ENCODE data around the gene CES3. TPM values are rescaled to one million over a fixed set of nuclear protein-coding genes. Genes with fewer than 3 reads are reported as not detected.

The CES3 gene, protein sequence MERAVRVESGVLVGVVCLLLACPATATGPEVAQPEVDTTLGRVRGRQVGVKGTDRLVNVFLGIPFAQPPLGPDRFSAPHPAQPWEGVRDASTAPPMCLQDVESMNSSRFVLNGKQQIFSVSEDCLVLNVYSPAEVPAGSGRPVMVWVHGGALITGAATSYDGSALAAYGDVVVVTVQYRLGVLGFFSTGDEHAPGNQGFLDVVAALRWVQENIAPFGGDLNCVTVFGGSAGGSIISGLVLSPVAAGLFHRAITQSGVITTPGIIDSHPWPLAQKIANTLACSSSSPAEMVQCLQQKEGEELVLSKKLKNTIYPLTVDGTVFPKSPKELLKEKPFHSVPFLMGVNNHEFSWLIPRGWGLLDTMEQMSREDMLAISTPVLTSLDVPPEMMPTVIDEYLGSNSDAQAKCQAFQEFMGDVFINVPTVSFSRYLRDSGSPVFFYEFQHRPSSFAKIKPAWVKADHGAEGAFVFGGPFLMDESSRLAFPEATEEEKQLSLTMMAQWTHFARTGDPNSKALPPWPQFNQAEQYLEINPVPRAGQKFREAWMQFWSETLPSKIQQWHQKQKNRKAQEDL
- total RNA-seq (1 to 10 TPM in 5 of 7 donors, under 1 TPM in 2; 0.45 to 2.3 (median 1.4) TPM), polyA plus RNA-seq (under 1 TPM; 0.73 to 0.91 TPM)
- long read RNA-seq, donor 1, partial matches to known transcripts = 0 of 1 reads
- long read RNA-seq, donor 1, other reads (novel, unspliced or antisense) = 1 of 1 reads
- long read RNA-seq, donor 2, partial matches to known transcripts = 0 of 2 reads
- long read RNA-seq, donor 2, other reads (novel, unspliced or antisense) = 0 of 2 reads
- long read RNA-seq, donor 3, partial matches to known transcripts = 1 of 1 reads
- long read RNA-seq, donor 3, other reads (novel, unspliced or antisense) = 0 of 1 reads

DNA sequence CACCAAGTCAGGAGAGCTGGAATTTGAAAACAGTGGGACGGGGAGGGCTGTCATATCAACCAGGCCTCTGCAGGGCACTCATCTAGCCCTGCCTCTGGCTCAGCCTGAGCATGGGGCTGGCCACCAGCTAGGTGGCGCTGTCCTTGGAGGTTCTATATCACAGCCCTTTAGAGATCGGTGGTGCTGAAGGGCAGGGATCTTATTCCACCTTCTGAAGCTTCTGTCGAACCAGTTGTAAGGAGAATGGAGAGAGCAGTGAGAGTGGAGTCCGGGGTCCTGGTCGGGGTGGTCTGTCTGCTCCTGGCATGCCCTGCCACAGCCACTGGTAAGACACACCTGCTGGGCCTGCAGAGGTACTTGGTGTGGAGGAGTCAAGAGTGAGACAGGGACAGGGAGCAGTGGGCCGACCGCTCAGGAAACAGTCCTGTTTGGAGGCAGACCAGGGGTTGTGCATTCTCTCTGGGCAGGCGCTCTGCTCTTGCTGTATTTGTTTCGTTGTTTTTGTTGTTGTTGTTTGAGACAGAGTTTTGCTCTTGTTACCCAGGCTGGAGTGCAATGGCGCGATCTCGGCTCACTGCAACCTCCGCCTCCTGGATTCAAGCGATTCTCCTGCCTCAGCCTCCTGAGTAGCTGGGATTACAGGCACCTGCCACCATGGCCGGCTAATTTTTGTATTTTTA, at the start of gene CES3:
Gene CES3 (plus strand): TSS at position 202 of the 680 bp plus-strand sequence. CDS start 42 bp downstream, at position 244.
- H3K4me1 ChIP-seq (ENCODE audit: insufficient read depth) = no peaks in the 10 kb centered on the region
- no peaks in the 10 kb centered on the region for H3K27me3 ChIP-seq
- no peak within 1 kb of the TSS for H3K4me3 ChIP-seq
- H3K9me3 ChIP-seq = no peaks in the 10 kb centered on the region
- WGBS, 3 donors = 64 to 70% (median 65%) methylated on average over 16 of the region's 16 CpGs
- H3K27ac ChIP-seq = no peak within 1 kb of the TSS
- H3K36me3 ChIP-seq = no peaks in the 10 kb centered on the region
- TF ChIP-seq CTCF (IDR thresholded peaks at IDR 0.05) = no peak
- TF ChIP-seq EP300 (IDR thresholded peaks at IDR 0.05) = no peak
- TF ChIP-seq POLR2A (IDR thresholded peaks at IDR 0.05) = no peak
- intact Hi-C loops (cut with DNase I) = loop anchor here in 1 of 4 donors (5.0 to 10.0 kb wide), 2 partner anchors 196 to 434 kb away; partner anchors contain the start of genes FBXL8, TPPP3 and TRADD
- peak in 1 of 5 donors; percentile 63 for DNase-seq

DNA sequence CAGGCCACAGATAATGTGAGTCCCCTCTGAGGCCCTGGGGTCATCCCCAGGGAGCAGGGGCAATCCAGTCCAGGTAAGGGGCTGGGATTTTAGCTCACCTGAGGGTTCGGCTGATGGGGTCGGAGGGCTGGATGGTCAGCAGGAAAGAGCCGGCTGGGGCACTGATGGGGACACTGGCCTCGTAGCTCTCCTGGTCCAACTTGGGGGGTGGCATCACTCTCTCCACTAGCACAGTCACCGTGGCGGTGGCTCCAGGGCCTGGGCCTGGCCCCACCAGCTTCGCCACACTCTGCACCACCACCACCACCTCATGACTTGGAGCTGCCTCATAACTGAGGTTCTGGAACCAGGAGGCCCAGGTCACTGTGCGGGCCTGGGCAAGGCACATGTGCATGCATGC, 49.3 kb upstream of the CES3 start:
- Histone ChIP-seq H3K27me3 (no peaks in the 10 kb centered on the region), H3K4me1 (ENCODE audit: insufficient read depth) (no peaks in the 10 kb centered on the region), H3K4me3 (no peak overlapping the region), H3K27ac (no peak overlapping the region), H3K36me3 (no peaks in the 10 kb centered on the region), H3K9me3 (no peaks in the 10 kb centered on the region)
- DNase-seq = no peak
- intact Hi-C loops (cut with DNase I) = no loop called here
- TF ChIP-seq EP300 (IDR thresholded peaks at IDR 0.05) (no peak), CTCF (IDR thresholded peaks at IDR 0.05) (no peak), POLR2A (IDR thresholded peaks at IDR 0.05) (no peak)
- 93 to 100% (median 96%) methylated on average over 7 to 8 of the region's 8 CpGs for WGBS, 3 donors

DNA sequence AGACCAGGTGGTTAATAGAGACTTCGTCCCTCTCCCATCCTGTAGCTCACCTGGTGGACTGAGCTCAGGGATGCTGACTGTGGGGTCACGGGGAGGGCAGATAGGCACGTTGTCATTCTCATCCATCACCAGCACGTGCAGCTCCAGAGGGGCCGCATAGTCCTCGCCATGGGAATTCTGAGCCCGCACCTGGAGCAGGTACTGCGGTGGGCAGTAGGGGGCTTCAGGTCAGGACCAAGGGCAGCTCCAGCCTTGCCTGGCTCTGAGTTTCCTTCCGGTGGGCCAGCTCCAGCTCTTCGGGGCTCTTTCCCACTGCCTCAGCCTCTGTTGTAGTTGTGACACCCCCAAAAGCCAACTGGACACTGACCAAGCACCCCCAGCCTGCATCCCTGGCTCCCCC, 48.0 kb upstream of the CES3 start:
- TF ChIP-seq CTCF (IDR thresholded peaks at IDR 0.05) (no peak), EP300 (IDR thresholded peaks at IDR 0.05) (no peak), POLR2A (IDR thresholded peaks at IDR 0.05) (no peak)
- H3K27ac ChIP-seq = no peak overlapping the region
- no peaks in the 10 kb centered on the region for H3K27me3 ChIP-seq
- no peaks in the 10 kb centered on the region for H3K9me3 ChIP-seq
- H3K36me3 ChIP-seq = no peaks in the 10 kb centered on the region
- intact Hi-C loops (cut with DNase I) = no loop called here
- DNase-seq = no peak
- H3K4me3 ChIP-seq = no peak overlapping the region
- 59 to 64% (median 64%) methylated on average over 9 to 10 of the region's 10 CpGs for WGBS, 3 donors
- H3K4me1 ChIP-seq (ENCODE audit: insufficient read depth) = no peaks in the 10 kb centered on the region

DNA sequence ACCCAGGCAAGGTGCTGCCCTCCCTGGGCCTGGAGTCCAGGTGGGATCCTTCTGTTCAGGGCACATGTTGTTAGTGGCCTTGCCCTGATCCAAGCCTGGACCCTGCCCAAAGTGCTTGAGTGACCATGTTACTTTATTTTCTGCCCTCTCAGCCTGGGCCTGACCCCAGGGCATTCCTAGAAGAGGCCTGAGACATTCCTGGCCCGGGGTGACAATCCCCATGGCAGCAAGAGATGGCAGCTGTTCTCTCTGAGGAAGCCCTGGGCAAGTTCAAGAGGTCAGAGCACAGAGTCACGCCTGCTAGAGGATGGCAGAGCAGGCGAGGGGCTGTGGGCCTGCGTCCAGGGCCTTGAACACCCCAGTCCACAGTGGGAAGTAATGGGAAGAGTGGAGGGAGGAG, 47.4 kb upstream of the CES3 start:
- intact Hi-C loops (cut with DNase I) = no loop called here

More for the DNA sequence above, 47.4 kb upstream of the CES3 start:
- Histone ChIP-seq H3K36me3 (no peaks in the 10 kb centered on the region), H3K27me3 (no peaks in the 10 kb centered on the region), H3K27ac (no peak overlapping the region), H3K4me3 (no peak overlapping the region), H3K4me1 (ENCODE audit: insufficient read depth) (no peaks in the 10 kb centered on the region), H3K9me3 (no peaks in the 10 kb centered on the region)
- WGBS, 3 donors = 77 to 88% (median 87%) methylated on average over 4 of the region's 4 CpGs
- DNase-seq = no peak
- no peak for TF ChIP-seq POLR2A (IDR thresholded peaks at IDR 0.05)
- TF ChIP-seq EP300 (IDR thresholded peaks at IDR 0.05) = no peak
- no peak for TF ChIP-seq CTCF (IDR thresholded peaks at IDR 0.05)

All from ovary (tissue), 10 donors.